ENCODE measurements around the gene LAMA1.

Gene LAMA1

GRCh38 chr18:7133181-7133580 is 15.6 kb upstream of the LAMA1 start:
- no peak for TF ChIP-seq CTCF (conservative IDR thresholded peaks at IDR 0.05; ENCODE audit: low read depth)
- ChIA-PET CTCF (no interaction called here), POLR2A (ENCODE audit: low non-redundant PET) (no interaction called here)
- no peak for DNase-seq (ENCODE audit: low spot score)
- no peak overlapping the region for H3K27ac ChIP-seq

GRCh38 chr18:7132356-7133150 is 15.0 kb upstream of the LAMA1 start:
- TF ChIP-seq CTCF (conservative IDR thresholded peaks at IDR 0.05; ENCODE audit: low read depth), result no peak
- CTCF ChIA-PET, result no interaction called here
- DNase-seq (ENCODE audit: low spot score), result no peak
- POLR2A ChIA-PET (ENCODE audit: low non-redundant PET), result no interaction called here
- no peak overlapping the region for H3K27ac ChIP-seq

- no peak for DNase-seq (ENCODE audit: low spot score)
- no peak overlapping the region for H3K27ac ChIP-seq
- TF ChIP-seq CTCF (conservative IDR thresholded peaks at IDR 0.05; ENCODE audit: low read depth), result no peak
- ChIA-PET CTCF (no interaction called here), POLR2A (ENCODE audit: low non-redundant PET) (interaction anchor here (0.5 kb wide), 1 partner anchor 52 kb away, joined by 4 read pairs; no protein-coding TSS in a partner anchor)
Measured at GRCh38 chr18:7122376-7122775, 4.8 kb upstream of the LAMA1 start.

- TF ChIP-seq CTCF (conservative IDR thresholded peaks at IDR 0.05; ENCODE audit: low read depth), result no peak
- POLR2A ChIA-PET (ENCODE audit: low non-redundant PET), result no interaction called here
- CTCF ChIA-PET, result interaction anchor here (0.6 kb wide), 1 partner anchor 63 kb away, joined by 5 read pairs; no protein-coding TSS in a partner anchor
- no peak for DNase-seq (ENCODE audit: low spot score)
- no peak overlapping the region for H3K27ac ChIP-seq
Measured at GRCh38 chr18:7116792-7117389, 706 bp downstream of the LAMA1 start.

GRCh38 chr18:7116001-7116730 is 1.4 kb downstream of the LAMA1 start:
- ChIA-PET POLR2A (ENCODE audit: low non-redundant PET) (interaction anchor here (0.7 kb wide), 1 partner anchor 61 kb away, joined by 3 read pairs; no protein-coding TSS in a partner anchor), CTCF (interaction anchor here (0.5 kb wide), 1 partner anchor 59 kb away, joined by 4 read pairs; no protein-coding TSS in a partner anchor)
- TF ChIP-seq CTCF (conservative IDR thresholded peaks at IDR 0.05; ENCODE audit: low read depth), result no peak
- no peak overlapping the region for H3K27ac ChIP-seq
- DNase-seq (ENCODE audit: low spot score), result no peak

- ChIA-PET CTCF (interaction anchor here (1.2 kb wide), 1 partner anchor 75 kb away, joined by 3 read pairs; no protein-coding TSS in a partner anchor), POLR2A (ENCODE audit: low non-redundant PET) (interaction anchor here (0.6 kb wide), 1 partner anchor 36 kb away, joined by 7 read pairs; no protein-coding TSS in a partner anchor)
- no peak for DNase-seq (ENCODE audit: low spot score)
- no peak overlapping the region for H3K27ac ChIP-seq
- no peak for TF ChIP-seq CTCF (conservative IDR thresholded peaks at IDR 0.05; ENCODE audit: low read depth)
Measured at GRCh38 chr18:7112936-7113335, 4.7 kb downstream of the LAMA1 start.

All from RWPE1 (cell line).